Neural progenitor cell (in vitro differentiated cells): ENCODE results near the gene KPNA1. TPM values are rescaled to one million over a fixed set of nuclear protein-coding genes. Genes with fewer than 3 reads are reported as not detected.

ENCODE experiments used
- DNase-seq: peaks from one replicate; pipeline ENCODE4 v3.0.0-alpha.2; 2016; ENCODE audit warnings: low spot score
- H2AFZ ChIP-seq: fragments of 200-600 bp; sonication (generic); replicated peaks from 2 replicates; pipeline ENCODE4 v1.6.1; 2016; ENCODE audit warnings: antibody characterized with exemption
- H3F3A ChIP-seq: fragments of 200-600 bp; sonication (generic); 2 replicates; pipeline ENCODE4 v1.6.1; 2016; ENCODE audit warnings: antibody characterized with exemption, low read depth
- H3K27ac ChIP-seq: fragments of 200-600 bp; sonication (generic); 2 replicates; pipeline ENCODE4 v1.5.1; 2016; ENCODE audit warnings: mild to moderate bottlenecking
- H3K27me3 ChIP-seq: fragments of 200-600 bp; sonication (generic); 2 replicates; pipeline ENCODE4 v1.6.1; 2016; ENCODE audit warnings: mild to moderate bottlenecking, moderate library complexity
- H3K36me3 ChIP-seq: fragments of 200-600 bp; sonication (generic); 2 replicates; pipeline ENCODE4 v1.5.1; 2016
- H3K4me1 ChIP-seq: fragments of 200-600 bp; sonication (generic); 2 replicates; pipeline ENCODE4 v1.6.1; 2016; ENCODE audit warnings: mixed run types
- H3K4me2 ChIP-seq: fragments of 200-600 bp; sonication (generic); 2 replicates; pipeline ENCODE4 v1.6.1; 2016
- H3K4me3 ChIP-seq: fragments of 200-600 bp; sonication (generic); 2 replicates; pipeline ENCODE4 v1.5.1; 2016
- H3K79me2 ChIP-seq: fragments of 200-600 bp; sonication (generic); 2 replicates; pipeline ENCODE4 v1.6.1; 2016; ENCODE audit warnings: low read depth
- H3K9ac ChIP-seq: fragments of 200-600 bp; sonication (generic); 2 replicates; pipeline ENCODE4 v1.6.1; 2016
- H3K9me3 ChIP-seq: fragments of 200-600 bp; sonication (generic); 2 replicates; pipeline ENCODE4 v1.5.1; 2016; ENCODE audit warnings: low read depth
- H4K20me1 ChIP-seq: fragments of 200-600 bp; sonication (generic); 2 replicates; pipeline ENCODE4 v1.6.1; 2016; ENCODE audit warnings: low read depth
- H3K27ac Mint-ChIP-seq: 3 replicates; pipeline ENCODE4 v1.8.0; 2021; ENCODE audit warnings: mixed read lengths
- H3K27me3 Mint-ChIP-seq: 2 replicates; pipeline ENCODE4 v1.8.0; 2022; ENCODE audit warnings: low read depth, mild to moderate bottlenecking, inconsistent platforms, moderate library complexity, mixed read lengths; ENCODE audit not compliant: insufficient read depth
- H3K36me3 Mint-ChIP-seq: 3 replicates; pipeline ENCODE4 v1.8.0; 2021; ENCODE audit warnings: mixed read lengths
- H3K4me1 Mint-ChIP-seq: 3 replicates; pipeline ENCODE4 v1.8.0; 2021; ENCODE audit warnings: mixed read lengths
- H3K4me3 Mint-ChIP-seq: 3 replicates; pipeline ENCODE4 v1.8.0; 2021; ENCODE audit warnings: mild to moderate bottlenecking, moderate library complexity, mixed read lengths
- H3K9me3 Mint-ChIP-seq: 3 replicates; pipeline ENCODE4 v1.8.0; 2020; ENCODE audit warnings: mixed read lengths
- CTCF ChIP-seq: fragments of 200-600 bp; sonication (generic); IDR thresholded peaks from 2 replicates; pipeline ENCODE4 v1.5.1; 2017; ENCODE audit warnings: antibody characterized with exemption, mild to moderate bottlenecking
- EZH2 ChIP-seq: fragments of 200-600 bp; sonication (generic); IDR thresholded peaks from 2 replicates; pipeline ENCODE4 v1.6.1; 2017; ENCODE audit warnings: antibody characterized with exemption, mild to moderate bottlenecking, moderate library complexity
- EZH2phosphoT487 ChIP-seq: fragments of 200-600 bp; sonication (generic); IDR thresholded peaks from 2 replicates; pipeline ENCODE4 v1.6.1; 2017; ENCODE audit warnings: antibody characterized with exemption
- total RNA-seq: library from RNA; depleted of rRNA; stranded (reverse); fragments of >200 nt; gene quantifications from 2 replicates; pipeline ENCODE4 v1.2.3, GENCODE V29; 2015; ENCODE audit warnings: low replicate concordance

KPNA1 gene
- total RNA-seq, 1 donor from 2014 or later, result 37.1 TPM

DNA sequence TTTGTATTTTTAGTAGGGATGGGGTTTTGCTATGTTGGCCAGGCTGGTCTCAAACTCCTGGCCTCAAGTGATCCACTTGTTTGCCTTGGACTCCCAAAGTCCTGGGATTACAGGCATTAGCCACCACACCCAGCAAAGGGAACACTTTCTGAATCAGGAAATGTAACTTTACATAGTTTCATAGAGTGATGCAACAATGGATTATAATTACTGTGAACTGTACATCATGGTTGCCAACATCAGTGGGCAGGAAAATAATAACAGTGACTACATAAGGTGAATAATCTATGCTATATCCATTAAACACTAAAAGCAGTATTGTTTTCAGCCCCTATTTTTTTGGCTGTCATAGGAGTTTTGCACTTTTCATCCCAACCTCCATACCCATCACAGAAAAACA is 5.0 kb upstream of the KPNA1 start:
- H4K20me1 ChIP-seq, result no peaks in the 10 kb centered on the region
- peaks cover 4% of the 10 kb centered on the region for H3K36me3 ChIP-seq
- H3K9ac ChIP-seq, result no peak overlapping the region
- DNase-seq, result no peak
- H3K4me1 ChIP-seq, result no peaks in the 10 kb centered on the region
- H3K4me1 Mint-ChIP-seq, result peaks cover 3% of the 10 kb centered on the region
- H3K36me3 Mint-ChIP-seq, result no peaks in the 10 kb centered on the region
- no peaks in the 10 kb centered on the region for H3K9me3 ChIP-seq
- no peaks in the 10 kb centered on the region for H3K27me3 Mint-ChIP-seq
- no peak overlapping the region for H3K4me3 Mint-ChIP-seq
- H3K27me3 ChIP-seq, result no peaks in the 10 kb centered on the region
- no peak overlapping the region for H3K4me3 ChIP-seq
- H3K27ac Mint-ChIP-seq, result no peak overlapping the region
- peaks cover under 1% of the 10 kb centered on the region for H3F3A ChIP-seq
- no peak overlapping the region for H2AFZ ChIP-seq
- H3K79me2 ChIP-seq, result no peaks in the 10 kb centered on the region
- H3K4me2 ChIP-seq, result no peak overlapping the region
- TF ChIP-seq CTCF, result no peak
- no peak for TF ChIP-seq EZH2phosphoT487
- TF ChIP-seq EZH2, result no peak
- H3K27ac ChIP-seq, result no peak overlapping the region
- H3K9me3 Mint-ChIP-seq, result no peaks in the 10 kb centered on the region

DNA sequence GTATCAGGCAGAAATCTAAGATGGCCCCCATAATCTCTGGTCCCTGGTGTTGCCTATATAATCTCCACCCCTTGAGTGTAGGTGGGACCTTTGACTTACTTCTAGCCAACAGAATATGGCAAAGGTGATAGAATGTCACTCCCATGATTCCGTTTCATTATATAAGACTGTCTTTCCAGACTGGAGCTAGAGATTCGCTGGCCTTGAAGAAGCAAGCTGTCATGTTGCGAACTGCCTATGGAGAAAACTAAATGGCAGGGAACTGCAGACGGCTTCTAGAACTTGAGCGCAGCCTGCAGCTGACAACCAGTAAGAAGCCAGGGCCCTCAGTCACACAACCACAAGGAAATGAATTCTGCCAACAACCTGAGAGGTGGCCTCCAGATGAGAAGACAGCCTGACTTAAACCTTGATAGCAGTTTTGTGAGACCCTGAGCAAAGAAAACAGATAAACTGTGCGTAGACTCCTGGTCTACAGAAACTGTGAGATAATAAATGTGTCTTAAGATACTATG is 2.2 kb upstream of the KPNA1 start:
- peaks cover 7% of the 10 kb centered on the region for H3F3A ChIP-seq
- H3K27me3 ChIP-seq, result no peaks in the 10 kb centered on the region
- H3K4me2 ChIP-seq, result no peak overlapping the region
- TF ChIP-seq EZH2phosphoT487, result no peak
- TF ChIP-seq EZH2, result no peak
- TF ChIP-seq CTCF, result no peak
- H3K27ac ChIP-seq, result no peak overlapping the region
- Mint-ChIP-seq H3K4me1 (peaks cover 13% of the 10 kb centered on the region), H3K9me3 (no peaks in the 10 kb centered on the region), H3K27ac (no peak overlapping the region), H3K27me3 (peaks cover 2% of the 10 kb centered on the region), H3K4me3 (no peak overlapping the region), H3K36me3 (no peaks in the 10 kb centered on the region)
- H3K9ac ChIP-seq, result no peak overlapping the region
- peaks cover 12% of the 10 kb centered on the region for H3K4me1 ChIP-seq
- DNase-seq, result no peak
- H3K36me3 ChIP-seq, result no peaks in the 10 kb centered on the region
- H3K79me2 ChIP-seq, result peaks cover 23% of the 10 kb centered on the region
- H4K20me1 ChIP-seq, result peaks cover 22% of the 10 kb centered on the region
- H3K9me3 ChIP-seq, result no peaks in the 10 kb centered on the region
- no peak overlapping the region for H2AFZ ChIP-seq
- no peak overlapping the region for H3K4me3 ChIP-seq

GRCh38 chr3:122515870-122516269 is 1.1 kb upstream of the KPNA1 start:
- no peaks in the 10 kb centered on the region for H3K36me3 ChIP-seq
- peaks cover 7% of the 10 kb centered on the region for H3F3A ChIP-seq
- Mint-ChIP-seq H3K27ac (no peak overlapping the region), H3K4me3 (peak overlapping the region; percentile 57), H3K27me3 (peaks cover 3% of the 10 kb centered on the region), H3K9me3 (no peaks in the 10 kb centered on the region), H3K4me1 (peaks cover 22% of the 10 kb centered on the region), H3K36me3 (peaks cover 3% of the 10 kb centered on the region)
- no peak overlapping the region for H3K4me3 ChIP-seq
- H3K27ac ChIP-seq, result no peak overlapping the region
- TF ChIP-seq EZH2 (no peak), EZH2phosphoT487 (no peak), CTCF (no peak)
- H3K27me3 ChIP-seq, result no peaks in the 10 kb centered on the region
- H2AFZ ChIP-seq, result peak overlapping the region; percentile 57
- H3K9me3 ChIP-seq, result no peaks in the 10 kb centered on the region
- no peak overlapping the region for H3K4me2 ChIP-seq
- no peak for DNase-seq
- peaks cover 33% of the 10 kb centered on the region for H3K79me2 ChIP-seq
- peaks cover 33% of the 10 kb centered on the region for H4K20me1 ChIP-seq
- H3K9ac ChIP-seq, result no peak overlapping the region
- H3K4me1 ChIP-seq, result peaks cover 22% of the 10 kb centered on the region
